ENCODE results near the gene FAM83C.

The FAM83C gene

GRCh38 chr20:35328689-35329088, 36.5 kb upstream of the FAM83C start:
- no peaks in the 10 kb centered on the region for H3K79me2 ChIP-seq (ENCODE audit: low read length)
- H3K9ac ChIP-seq (ENCODE audit: low read length): no peak overlapping the region
- H3K4me1 ChIP-seq (ENCODE audit: low read length): no peaks in the 10 kb centered on the region
- H3F3A ChIP-seq (ENCODE audit: insufficient read depth, low read length): no peaks in the 10 kb centered on the region
- H4K20me1 ChIP-seq (ENCODE audit: insufficient read depth, low read length): no peaks in the 10 kb centered on the region
- H3K9me2 ChIP-seq (replicated peaks; ENCODE audit: insufficient read depth, low read length): no peaks in the 10 kb centered on the region
- no peak overlapping the region for H3K27ac ChIP-seq (ENCODE audit: low read length)
- no peaks in the 10 kb centered on the region for H3K27me3 ChIP-seq (replicated peaks; ENCODE audit: insufficient read depth, low read length)
- no peak overlapping the region for H3K4me3 ChIP-seq (ENCODE audit: low read length)
- TF ChIP-seq EZH2 (optimal IDR thresholded peaks at IDR 0.05; ENCODE audit: low read depth, low read length) (no peak), CTCF (IDR thresholded peaks at IDR 0.05; ENCODE audit: low read length) (no peak), EZH2phosphoT487 (IDR thresholded peaks at IDR 0.05; ENCODE audit: low read length) (no peak)
- DNase-seq: no peak
- no peaks in the 10 kb centered on the region for H3K36me3 ChIP-seq (replicated peaks; ENCODE audit: insufficient read depth, low read length)
- H2AFZ ChIP-seq (ENCODE audit: low read length): no peak overlapping the region
- no peak overlapping the region for H3K4me2 ChIP-seq (ENCODE audit: low read depth, low read length)
- H3K9me3 ChIP-seq (replicated peaks; ENCODE audit: insufficient read depth, low read length): no peaks in the 10 kb centered on the region

- H3K4me1 ChIP-seq (ENCODE audit: low read length): no peaks in the 10 kb centered on the region
Observed at GRCh38 chr20:35328095-35328685, 36.0 kb upstream of the FAM83C start.

GRCh38 chr20:35327074-35327976, 35.1 kb upstream of the FAM83C start:
- H3K4me3 ChIP-seq (ENCODE audit: low read length): no peak overlapping the region
- H3K4me2 ChIP-seq (ENCODE audit: low read depth, low read length): no peak overlapping the region
- TF ChIP-seq CTCF (IDR thresholded peaks at IDR 0.05; ENCODE audit: low read length): no peak
- no peak for TF ChIP-seq EZH2 (optimal IDR thresholded peaks at IDR 0.05; ENCODE audit: low read depth, low read length)
- no peak for TF ChIP-seq EZH2phosphoT487 (IDR thresholded peaks at IDR 0.05; ENCODE audit: low read length)
- no peak overlapping the region for H2AFZ ChIP-seq (ENCODE audit: low read length)
- no peaks in the 10 kb centered on the region for H3K36me3 ChIP-seq (replicated peaks; ENCODE audit: insufficient read depth, low read length)
- no peaks in the 10 kb centered on the region for H3K27me3 ChIP-seq (replicated peaks; ENCODE audit: insufficient read depth, low read length)
- H3K9me2 ChIP-seq (replicated peaks; ENCODE audit: insufficient read depth, low read length): no peaks in the 10 kb centered on the region
- H3F3A ChIP-seq (ENCODE audit: insufficient read depth, low read length): no peaks in the 10 kb centered on the region
- no peaks in the 10 kb centered on the region for H3K79me2 ChIP-seq (ENCODE audit: low read length)
- no peaks in the 10 kb centered on the region for H3K9me3 ChIP-seq (replicated peaks; ENCODE audit: insufficient read depth, low read length)
- H4K20me1 ChIP-seq (ENCODE audit: insufficient read depth, low read length): no peaks in the 10 kb centered on the region
- H3K9ac ChIP-seq (ENCODE audit: low read length): no peak overlapping the region
- H3K27ac ChIP-seq (ENCODE audit: low read length): no peak overlapping the region
- no peak for DNase-seq
- H3K4me1 ChIP-seq (ENCODE audit: low read length): no peaks in the 10 kb centered on the region

More at GRCh38 chr20:35328095-35328685, 36.0 kb upstream of the FAM83C start:
- no peaks in the 10 kb centered on the region for H3K27me3 ChIP-seq (replicated peaks; ENCODE audit: insufficient read depth, low read length)
- H3K9me2 ChIP-seq (replicated peaks; ENCODE audit: insufficient read depth, low read length): no peaks in the 10 kb centered on the region
- H2AFZ ChIP-seq (ENCODE audit: low read length): no peak overlapping the region
- TF ChIP-seq CTCF (IDR thresholded peaks at IDR 0.05; ENCODE audit: low read length): no peak
- no peak overlapping the region for H3K4me2 ChIP-seq (ENCODE audit: low read depth, low read length)
- H3K9me3 ChIP-seq (replicated peaks; ENCODE audit: insufficient read depth, low read length): no peaks in the 10 kb centered on the region
- H4K20me1 ChIP-seq (ENCODE audit: insufficient read depth, low read length): no peaks in the 10 kb centered on the region
- H3K9ac ChIP-seq (ENCODE audit: low read length): no peak overlapping the region
- H3K36me3 ChIP-seq (replicated peaks; ENCODE audit: insufficient read depth, low read length): no peaks in the 10 kb centered on the region
- no peaks in the 10 kb centered on the region for H3K79me2 ChIP-seq (ENCODE audit: low read length)
- H3F3A ChIP-seq (ENCODE audit: insufficient read depth, low read length): no peaks in the 10 kb centered on the region
- H3K4me3 ChIP-seq (ENCODE audit: low read length): no peak overlapping the region
- no peak for DNase-seq
- no peak overlapping the region for H3K27ac ChIP-seq (ENCODE audit: low read length)

Data from MM.1S (cell line).